GM18868 (cell line): ENCODE results near the gene NECTIN1.

Source experiments
- ATAC-seq: cut with Tn5 transposase; IDR thresholded peaks from one replicate; pipeline ENCODE4 v1.9.1; 2021; ENCODE audit warnings: mild to moderate bottlenecking, moderate library complexity; ENCODE audit not compliant: unreplicated experiment

NECTIN1 gene

DNA sequence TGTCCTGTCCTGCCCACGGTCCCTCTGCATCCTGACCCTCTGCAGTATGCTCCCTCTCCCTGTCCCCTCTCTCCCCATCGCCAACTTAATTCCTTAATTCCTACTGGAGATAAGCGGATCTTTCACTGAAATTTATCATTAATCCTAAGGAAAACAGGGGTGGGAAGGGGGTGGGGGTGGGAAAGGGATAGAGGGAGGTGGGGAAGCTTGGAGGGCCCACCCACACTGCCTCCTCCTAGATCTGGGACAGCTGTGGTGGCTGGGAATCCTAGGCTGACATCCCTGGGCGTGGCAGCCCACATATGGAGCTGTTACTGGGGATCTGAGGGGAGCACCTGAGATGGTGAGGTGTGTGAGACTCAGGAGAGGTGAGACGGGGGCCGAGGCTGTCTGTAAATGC, 14.4 kb downstream of the NECTIN1 start:
- no peak for ATAC-seq

- ATAC-seq, result no peak
Measured at GRCh38 chr11:119714189-119714588, 14.8 kb downstream of the NECTIN1 start.

- ATAC-seq, result no peak
Measured at GRCh38 chr11:119713359-119714040, 15.5 kb downstream of the NECTIN1 start.

DNA sequence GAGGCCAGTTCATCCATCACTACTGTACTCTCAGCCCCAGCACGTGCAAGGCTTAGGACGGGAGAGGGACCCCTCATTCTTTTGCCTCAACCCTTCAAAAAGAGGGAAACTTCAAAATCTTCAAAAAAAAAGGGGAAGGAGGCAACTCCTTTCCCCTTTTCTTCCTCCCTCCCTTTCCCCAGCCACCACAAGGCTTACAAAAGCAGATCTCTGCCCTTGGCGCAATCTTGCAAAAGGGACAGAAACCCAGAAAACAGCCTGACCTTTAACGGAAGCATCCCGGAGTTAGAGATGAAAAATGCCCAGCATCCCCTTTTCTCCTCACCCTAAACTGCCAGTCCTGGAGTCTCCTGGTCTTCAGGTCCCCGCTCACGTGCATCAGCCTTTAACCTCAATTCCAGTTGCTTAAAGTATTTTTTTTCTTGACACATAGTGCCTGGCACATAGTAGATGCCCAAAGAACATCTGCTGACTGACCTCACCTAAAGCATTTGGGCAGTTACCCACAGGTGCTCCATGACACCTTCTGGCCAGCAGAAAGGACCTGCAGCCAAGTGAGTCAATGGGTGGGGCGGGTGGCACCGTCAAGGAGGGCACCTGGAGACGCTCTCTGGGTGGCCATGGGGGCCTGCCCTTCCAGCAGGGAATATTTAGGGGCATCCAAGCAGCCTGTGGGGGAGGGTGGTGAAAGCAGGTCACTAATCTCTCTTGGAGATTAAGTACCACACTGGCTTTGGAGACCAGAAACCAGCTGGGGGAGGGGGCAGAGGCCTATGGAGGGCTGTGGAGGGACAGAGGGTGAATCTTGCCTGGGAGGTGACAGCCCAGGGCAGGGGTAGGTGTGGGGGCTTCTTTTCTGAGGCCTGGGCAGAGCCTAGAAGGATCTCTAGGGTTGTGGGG, 16.3 kb downstream of the NECTIN1 start:
- ATAC-seq, result no peak

DNA sequence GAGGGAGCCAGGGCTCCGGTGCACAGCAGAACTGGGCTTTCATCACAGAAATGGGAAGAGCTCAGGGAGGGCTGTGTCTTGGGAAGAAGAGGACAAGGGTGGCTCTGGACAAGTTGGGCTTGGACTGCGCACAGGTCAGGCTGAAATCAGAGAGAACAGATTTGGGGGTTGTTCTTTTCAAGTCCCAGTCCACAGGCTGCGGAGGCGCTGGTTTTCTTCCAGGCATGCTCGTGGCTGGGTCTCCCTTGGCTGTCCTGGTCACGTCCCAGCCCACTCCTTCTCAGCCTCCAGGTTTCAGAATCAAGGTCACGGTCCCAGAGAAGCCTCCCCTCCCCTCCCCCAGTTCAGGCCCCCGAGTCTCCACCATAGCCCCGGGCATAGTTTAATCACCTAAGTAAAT, 17.0 kb downstream of the NECTIN1 start:
- ATAC-seq, result no peak

- no peak for ATAC-seq
Measured at GRCh38 chr11:119711476-119711875, 17.5 kb downstream of the NECTIN1 start.

DNA sequence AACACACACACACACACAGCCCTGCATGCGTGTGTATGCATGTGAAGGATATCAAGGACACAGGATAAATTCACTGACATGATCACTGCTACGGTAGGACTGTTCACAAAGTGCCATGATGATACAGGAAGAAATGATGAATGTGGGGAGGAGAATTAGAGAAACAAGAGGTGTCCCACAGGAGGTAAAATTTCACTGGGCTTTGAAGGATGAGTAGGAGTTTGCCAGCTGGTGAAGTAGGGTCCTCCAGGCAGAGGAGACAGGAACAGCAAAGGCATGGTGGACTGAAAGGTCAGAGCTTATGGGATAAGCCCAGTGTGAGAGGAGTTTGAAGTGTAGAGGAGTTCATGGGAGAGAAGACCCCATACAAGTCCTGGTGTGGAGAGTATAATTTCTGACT, 18.6 kb downstream of the NECTIN1 start:
- no peak for ATAC-seq

GRCh38 chr11:119709638-119710346, 19.2 kb downstream of the NECTIN1 start:
- ATAC-seq, result peak; percentile 47

DNA sequence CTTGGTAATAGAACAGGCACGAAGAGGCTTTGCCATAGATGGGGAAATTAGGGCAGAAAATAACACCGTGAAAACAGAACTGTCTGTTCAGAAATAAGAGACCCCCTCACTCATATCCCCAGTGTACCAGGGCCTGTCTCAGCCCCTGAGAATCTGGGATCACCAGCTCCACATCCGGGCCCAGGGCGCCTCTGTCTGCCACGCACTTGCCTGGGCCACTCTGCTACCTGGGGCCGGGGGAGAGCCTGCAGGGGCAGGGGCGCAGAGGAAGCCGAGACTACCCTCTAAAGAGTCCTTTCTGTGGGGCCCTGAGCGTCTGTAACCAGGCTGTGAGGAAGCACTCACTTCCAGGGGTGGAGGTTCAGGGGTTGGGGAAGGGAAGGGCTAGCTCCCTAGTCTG, 19.8 kb downstream of the NECTIN1 start:
- no peak for ATAC-seq

DNA sequence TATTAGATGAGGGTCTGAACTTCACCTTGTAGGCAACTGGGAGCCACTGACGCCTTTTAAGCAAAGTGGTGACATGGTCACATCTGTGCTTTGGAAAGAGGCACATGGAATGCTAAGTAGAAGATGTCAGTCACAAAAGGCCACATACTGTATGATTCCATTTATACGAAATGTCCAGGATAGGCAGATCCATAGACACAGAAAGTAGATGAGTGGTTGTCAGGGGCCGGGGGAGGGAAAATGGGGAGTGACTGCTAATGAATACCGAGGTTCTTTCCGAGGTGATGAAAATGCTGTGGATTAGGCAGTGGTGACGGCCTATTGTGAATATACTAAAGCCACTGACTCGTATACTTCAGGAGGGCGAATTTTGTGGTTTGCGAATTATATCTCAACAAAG, 20.6 kb downstream of the NECTIN1 start:
- ATAC-seq, result no peak

GRCh38 chr11:119706887-119707286, 22.1 kb downstream of the NECTIN1 start:
- ATAC-seq, result no peak

GRCh38 chr11:119706029-119706428, 23.0 kb downstream of the NECTIN1 start:
- no peak for ATAC-seq

- ATAC-seq, result no peak
Measured at GRCh38 chr11:119705362-119705761, 23.6 kb downstream of the NECTIN1 start.

DNA sequence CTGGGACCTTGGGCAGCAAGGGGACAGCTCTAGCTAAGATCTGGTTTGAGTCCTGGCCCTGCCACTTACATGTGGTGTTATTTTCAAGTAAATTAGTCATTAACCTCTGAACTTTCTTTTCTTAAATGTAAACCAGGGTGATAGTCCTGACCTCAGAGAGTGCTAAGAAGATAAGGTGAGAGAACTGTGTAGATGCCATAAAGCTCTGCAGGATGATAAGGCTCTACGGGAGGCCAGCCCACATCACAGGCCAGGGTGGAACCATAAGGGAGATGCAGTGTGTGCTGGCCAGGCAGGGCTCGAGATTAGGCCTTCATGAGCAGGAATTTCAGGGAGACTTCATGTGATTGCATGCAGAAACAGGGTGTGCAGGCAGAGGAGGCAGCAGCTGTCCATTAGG, 24.2 kb downstream of the NECTIN1 start:
- ATAC-seq, result no peak

- ATAC-seq, result no peak
Measured at GRCh38 chr11:119701591-119702549, 27.1 kb downstream of the NECTIN1 start.

GRCh38 chr11:119700536-119701346, 28.3 kb downstream of the NECTIN1 start:
- no peak for ATAC-seq

GRCh38 chr11:119700030-119700429, 29.0 kb downstream of the NECTIN1 start:
- no peak for ATAC-seq

DNA sequence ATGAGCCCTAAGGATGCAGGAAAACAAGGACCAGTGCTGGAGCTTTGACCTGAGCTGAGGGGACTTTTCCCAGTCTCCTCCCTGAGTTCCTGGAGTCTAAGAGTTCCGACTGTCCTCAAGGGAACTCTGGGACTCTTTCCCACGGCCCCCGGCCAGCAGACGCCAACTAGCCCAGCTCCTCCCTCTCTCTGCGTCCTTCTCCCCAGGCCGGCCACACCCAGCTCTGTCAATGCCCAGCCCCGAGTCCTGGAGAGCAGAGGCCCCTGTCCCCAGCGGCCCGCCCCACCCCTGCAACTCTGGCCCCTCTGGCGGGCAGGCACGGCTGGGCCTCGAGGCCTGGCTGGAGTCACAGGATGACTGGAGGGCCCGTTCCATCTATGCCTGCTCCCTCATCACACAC, 29.8 kb downstream of the NECTIN1 start:
- ATAC-seq, result no peak

- ATAC-seq, result no peak
Measured at GRCh38 chr11:119697882-119698281, 31.1 kb downstream of the NECTIN1 start.

DNA sequence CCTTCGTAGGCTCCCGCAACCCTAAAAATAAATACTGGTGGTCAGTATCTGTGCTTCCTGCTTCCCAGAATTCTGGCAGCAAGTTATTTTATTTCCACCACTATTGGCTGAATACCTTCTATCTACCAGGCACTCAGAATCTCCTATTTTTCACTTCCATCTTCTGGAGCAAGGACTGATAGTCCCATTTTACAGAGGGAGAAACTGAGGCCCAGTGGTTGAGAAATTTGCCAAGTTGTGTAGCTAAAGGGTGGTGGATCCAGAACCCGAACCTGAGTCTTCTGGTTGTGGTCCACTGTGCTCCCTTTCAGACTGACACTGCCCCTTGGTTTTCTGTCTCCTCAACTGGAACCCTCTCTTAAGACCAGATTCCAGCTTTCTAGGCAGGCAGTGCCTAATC, 31.6 kb downstream of the NECTIN1 start:
- no peak for ATAC-seq
